A673 (cell line): ENCODE results near the gene SPRED2.

Experiments used
- EZH2 ChIP-seq: fragments of 200-600 bp; sonication (generic); IDR thresholded peaks from 2 replicates; pipeline ENCODE4 v1.6.1; 2017; ENCODE audit warnings: borderline replicate concordance, low read depth, mild to moderate bottlenecking, mixed read lengths, antibody characterized with exemption, low read length; ENCODE audit not compliant: poor library complexity, severe bottlenecking
- TF ChIP-seq, protein P1 (sequence below): fragments of 300-800, 200-600 bp; sonication (generic); conservative IDR thresholded peaks from 2 replicates; pipeline ENCODE4 v1.5.1; 2017; ENCODE audit warnings: low read depth, mild to moderate bottlenecking, antibody characterized with exemption, low read length, moderate library complexity, mixed read lengths

DNA sequence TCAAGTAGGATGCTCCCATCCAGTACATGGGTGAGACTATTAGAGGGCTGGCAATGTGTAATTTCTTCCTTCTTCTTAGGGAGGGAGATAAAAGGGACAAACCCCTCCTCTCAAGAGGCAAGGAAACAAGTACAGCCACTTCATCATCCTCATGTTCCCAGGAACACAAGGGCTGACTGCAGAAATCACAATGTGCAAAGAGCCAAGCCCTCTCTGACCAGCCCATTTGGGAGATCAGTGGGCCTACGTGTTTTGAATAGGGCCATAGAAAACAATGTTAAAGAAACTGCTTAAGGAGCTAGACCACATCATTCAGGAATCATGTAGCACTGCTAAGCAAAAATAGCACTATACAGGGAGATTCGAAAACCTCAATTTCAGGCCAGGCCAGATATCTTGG lies 107.3 kb downstream of the SPRED2 start:
- TF ChIP-seq EZH2, result no peak
- TF ChIP-seq, protein P1, sequence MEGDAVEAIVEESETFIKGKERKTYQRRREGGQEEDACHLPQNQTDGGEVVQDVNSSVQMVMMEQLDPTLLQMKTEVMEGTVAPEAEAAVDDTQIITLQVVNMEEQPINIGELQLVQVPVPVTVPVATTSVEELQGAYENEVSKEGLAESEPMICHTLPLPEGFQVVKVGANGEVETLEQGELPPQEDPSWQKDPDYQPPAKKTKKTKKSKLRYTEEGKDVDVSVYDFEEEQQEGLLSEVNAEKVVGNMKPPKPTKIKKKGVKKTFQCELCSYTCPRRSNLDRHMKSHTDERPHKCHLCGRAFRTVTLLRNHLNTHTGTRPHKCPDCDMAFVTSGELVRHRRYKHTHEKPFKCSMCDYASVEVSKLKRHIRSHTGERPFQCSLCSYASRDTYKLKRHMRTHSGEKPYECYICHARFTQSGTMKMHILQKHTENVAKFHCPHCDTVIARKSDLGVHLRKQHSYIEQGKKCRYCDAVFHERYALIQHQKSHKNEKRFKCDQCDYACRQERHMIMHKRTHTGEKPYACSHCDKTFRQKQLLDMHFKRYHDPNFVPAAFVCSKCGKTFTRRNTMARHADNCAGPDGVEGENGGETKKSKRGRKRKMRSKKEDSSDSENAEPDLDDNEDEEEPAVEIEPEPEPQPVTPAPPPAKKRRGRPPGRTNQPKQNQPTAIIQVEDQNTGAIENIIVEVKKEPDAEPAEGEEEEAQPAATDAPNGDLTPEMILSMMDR, result no peak
